Ishikawa (cell line): Measurements from ENCODE around the gene NOM1.

Experiments
- REST ChIP-seq: IDR thresholded peaks from 2 replicates; pipeline ENCODE4 v1.6.1; 2012; ENCODE audit warnings: low read depth, mild to moderate bottlenecking
- TAF1 ChIP-seq: IDR thresholded peaks from 2 replicates; pipeline ENCODE4 v1.6.1; 2012; ENCODE audit warnings: low read depth, mild to moderate bottlenecking

GRCh38 chr7:156985101-156985992 lies 35.8 kb downstream of the NOM1 start:
- TF ChIP-seq REST: no peak
- TF ChIP-seq TAF1: no peak
